Activated CD4-positive, alpha-beta memory T cell treated with anti-CD3 and anti-CD28 coated beads for 36 hours (primary cell): Measurements from ENCODE around the gene UBE2L6. TPM values are rescaled to one million over a fixed set of nuclear protein-coding genes. Genes with fewer than 3 reads are reported as not detected.

Experiments used
- CTCF ChIA-PET: fragments of 350-600 bp; sonication (Branson Sonifier 250); formaldehyde crosslinking; loops from one replicate; lab custom pipeline; 2021; ENCODE audit warnings: antibody characterized with exemption, inconsistent platforms; lab: Charles Lee
- POLR2A ChIA-PET: fragments of 350-600 bp; sonication (Branson Sonifier 250); formaldehyde crosslinking; loops from one replicate; lab custom pipeline; 2021; ENCODE audit warnings: antibody characterized with exemption; lab: Charles Lee
- DNase-seq: peaks from one replicate; pipeline ENCODE4 v3.0.0-alpha.2; 2020
- H3K27ac Mint-ChIP-seq: one replicate; pipeline ENCODE4 v1.8.0; 2021; ENCODE audit warnings: mixed read lengths
- H3K27me3 Mint-ChIP-seq: one replicate; pipeline ENCODE4 v1.8.0; 2021; ENCODE audit warnings: mixed read lengths
- H3K36me3 Mint-ChIP-seq: one replicate; pipeline ENCODE4 v1.8.0; 2021; ENCODE audit warnings: mixed read lengths
- H3K4me1 Mint-ChIP-seq: one replicate; pipeline ENCODE4 v1.8.0; 2021; ENCODE audit warnings: low read depth, mixed read lengths
- H3K4me3 Mint-ChIP-seq: one replicate; pipeline ENCODE4 v1.8.0; 2021; ENCODE audit warnings: mild to moderate bottlenecking, mixed read lengths
- H3K9me3 Mint-ChIP-seq: one replicate; pipeline ENCODE4 v1.8.0; 2021; ENCODE audit warnings: mixed read lengths
- intact Hi-C: fragments of 100-400 bp; cut with micrococcal nuclease; formaldehyde crosslinking; loops from one replicate; pipeline ENCODE4 v1.15.1; 2023
- total RNA-seq, 2 experiments: library from RNA; stranded (reverse); gene quantifications; one replicate each; pipeline ENCODE4 v1.2.3, GENCODE V29; 2021

UBE2L6 gene
- total RNA-seq, 2 experiments from 2014 or later, result 152 to 162 TPM

DNA sequence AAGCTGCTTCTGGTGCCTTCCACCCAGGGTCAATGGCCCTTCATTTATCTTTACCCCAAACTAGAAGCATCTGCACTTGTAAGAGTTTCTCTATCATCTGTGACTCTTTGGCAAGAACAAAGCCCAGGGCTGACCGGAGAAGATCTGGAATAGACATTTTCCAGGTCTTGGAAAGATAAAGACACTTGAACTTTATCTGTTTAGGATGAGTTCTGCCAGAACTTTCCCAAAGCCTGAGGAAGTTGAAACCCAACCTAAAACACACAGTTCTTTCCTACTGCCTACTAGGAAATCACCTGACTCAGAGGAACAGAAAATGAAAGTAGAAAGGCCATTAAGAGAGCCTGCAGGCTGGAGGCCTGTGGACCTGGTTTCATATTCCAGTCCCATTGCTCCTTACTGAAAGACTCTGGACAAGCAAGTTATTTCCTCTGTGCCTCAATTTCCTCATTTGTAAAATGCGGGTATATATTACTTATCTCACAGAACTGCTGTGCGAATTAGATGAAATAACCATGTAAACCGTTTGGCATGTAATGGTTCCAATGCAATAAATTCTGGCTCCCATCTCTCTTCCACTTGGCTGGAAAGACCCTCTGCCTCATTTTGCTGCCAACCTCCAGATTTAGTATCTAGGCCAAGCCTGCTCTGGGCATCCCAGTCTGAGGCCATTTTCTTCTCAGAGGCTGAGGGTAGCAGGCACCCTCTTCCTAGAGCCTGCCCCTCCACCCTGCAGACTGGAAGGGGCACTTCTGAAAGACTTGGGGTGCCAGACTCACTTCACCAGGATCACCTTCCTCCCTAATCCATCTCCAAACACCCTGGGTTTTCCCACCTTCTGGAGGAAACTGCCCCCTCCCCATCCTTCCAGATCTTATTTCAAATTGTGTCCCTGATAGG is 1.2 kb downstream of the UBE2L6 start:
- no peaks in the 10 kb centered on the region for H3K9me3 Mint-ChIP-seq
- DNase-seq, result peak; percentile 45
- H3K4me1 Mint-ChIP-seq, result peaks cover 44% of the 10 kb centered on the region
- POLR2A ChIA-PET, result no interaction called here
- H3K27ac Mint-ChIP-seq, result peak overlapping the region; percentile 98
- no peaks in the 10 kb centered on the region for H3K27me3 Mint-ChIP-seq
- H3K36me3 Mint-ChIP-seq, result peaks cover 20% of the 10 kb centered on the region
- CTCF ChIA-PET, result interaction anchor here (1.0 to 5.9 kb wide), 9 partner anchors 13 to 233 kb away, joined by 3 to 104 read pairs (median 7); no protein-coding TSS in a partner anchor
- intact Hi-C loops, result loop anchor here (1.0 to 5.0 kb wide), 6 partner anchors 36 to 1012 kb away; partner anchors contain the start of genes MED19, P2RX3, SELENOH and SSRP1
- H3K4me3 Mint-ChIP-seq, result peak overlapping the region; percentile 92

DNA sequence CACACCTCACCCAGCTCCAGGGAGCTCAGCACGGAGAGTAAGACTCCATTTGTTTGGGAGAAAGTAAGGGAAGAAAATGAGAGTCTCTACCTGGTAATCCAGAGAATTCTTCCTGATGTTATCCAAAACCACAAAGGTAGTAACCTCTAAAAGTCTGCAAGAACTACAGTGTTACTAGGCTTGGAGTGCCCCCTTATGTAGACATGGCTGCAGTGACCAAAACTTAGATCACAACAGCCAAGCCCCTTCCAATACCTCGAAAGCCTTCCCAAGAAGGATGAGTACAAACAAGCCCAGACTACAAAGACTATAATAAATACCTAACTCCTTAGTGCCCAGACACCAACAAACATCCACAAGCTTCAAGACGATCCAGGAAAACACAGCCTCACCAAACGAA is 4.9 kb downstream of the UBE2L6 start:
- no peaks in the 10 kb centered on the region for H3K9me3 Mint-ChIP-seq
- ChIA-PET POLR2A (no interaction called here), CTCF (interaction anchor here (1.1 to 2.4 kb wide), 2 partner anchors 82 to 105 kb away, joined by 3 to 7 read pairs; no protein-coding TSS in a partner anchor)
- peaks cover 30% of the 10 kb centered on the region for H3K36me3 Mint-ChIP-seq
- H3K4me1 Mint-ChIP-seq, result peaks cover 38% of the 10 kb centered on the region
- intact Hi-C loops, result no loop called here
- no peaks in the 10 kb centered on the region for H3K27me3 Mint-ChIP-seq
- DNase-seq, result no peak
- H3K27ac Mint-ChIP-seq, result peak overlapping the region; percentile 15
- H3K4me3 Mint-ChIP-seq, result no peak overlapping the region

DNA sequence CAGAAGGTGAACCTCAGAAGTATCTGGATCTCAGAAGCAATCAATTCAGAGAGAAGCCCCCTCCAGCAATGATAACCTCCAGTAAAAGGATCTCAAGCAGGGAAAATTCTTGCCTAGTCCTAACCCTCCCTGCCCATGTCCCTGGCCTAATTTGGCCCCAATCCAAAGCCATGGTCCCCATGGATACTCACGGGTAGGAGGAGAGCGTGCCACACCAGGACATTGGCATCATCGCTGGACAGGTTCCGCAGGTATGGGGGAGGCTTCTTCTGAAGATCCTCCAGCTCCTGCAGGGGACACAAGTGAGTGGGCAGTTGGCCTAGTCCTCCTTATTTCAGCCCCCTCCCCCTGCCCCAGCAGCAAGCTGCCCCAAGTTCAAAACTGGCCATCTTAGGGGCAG is 7.3 kb downstream of the UBE2L6 start:
- intact Hi-C loops, result no loop called here
- H3K27ac Mint-ChIP-seq, result no peak overlapping the region

DNA sequence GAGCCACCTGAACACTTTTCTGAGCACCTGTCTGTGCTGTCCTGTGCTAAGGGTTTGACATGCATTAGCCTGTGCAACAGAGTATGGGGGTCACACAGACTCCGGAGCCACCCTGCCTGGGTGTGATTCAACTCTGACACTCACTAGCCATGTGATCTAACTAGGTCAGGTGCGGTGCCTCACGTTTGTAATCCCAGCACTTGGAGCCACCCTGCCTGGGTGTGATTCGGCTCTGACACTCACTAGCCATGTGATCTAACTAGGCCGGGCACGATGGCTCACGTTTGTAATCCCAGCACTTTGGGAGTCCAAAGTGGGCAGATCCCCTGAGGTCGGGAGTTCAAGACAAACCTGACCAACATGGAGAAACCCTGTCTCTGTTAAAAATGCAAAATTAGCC is 11.4 kb downstream of the UBE2L6 start:
- intact Hi-C loops, result no loop called here
- no peak for DNase-seq
- Mint-ChIP-seq H3K9me3 (no peaks in the 10 kb centered on the region), H3K36me3 (peaks cover 47% of the 10 kb centered on the region), H3K27ac (peak overlapping the region; percentile 18), H3K27me3 (no peaks in the 10 kb centered on the region), H3K4me3 (no peak overlapping the region), H3K4me1 (no peaks in the 10 kb centered on the region)
- ChIA-PET CTCF (no interaction called here), POLR2A (no interaction called here)

More for the DNA sequence above, 7.3 kb downstream of the UBE2L6 start:
- Mint-ChIP-seq H3K9me3 (no peaks in the 10 kb centered on the region), H3K4me3 (no peak overlapping the region), H3K27me3 (no peaks in the 10 kb centered on the region), H3K36me3 (peaks cover 29% of the 10 kb centered on the region), H3K4me1 (peaks cover 33% of the 10 kb centered on the region)
- POLR2A ChIA-PET, result no interaction called here
- DNase-seq, result no peak
- CTCF ChIA-PET, result no interaction called here

DNA sequence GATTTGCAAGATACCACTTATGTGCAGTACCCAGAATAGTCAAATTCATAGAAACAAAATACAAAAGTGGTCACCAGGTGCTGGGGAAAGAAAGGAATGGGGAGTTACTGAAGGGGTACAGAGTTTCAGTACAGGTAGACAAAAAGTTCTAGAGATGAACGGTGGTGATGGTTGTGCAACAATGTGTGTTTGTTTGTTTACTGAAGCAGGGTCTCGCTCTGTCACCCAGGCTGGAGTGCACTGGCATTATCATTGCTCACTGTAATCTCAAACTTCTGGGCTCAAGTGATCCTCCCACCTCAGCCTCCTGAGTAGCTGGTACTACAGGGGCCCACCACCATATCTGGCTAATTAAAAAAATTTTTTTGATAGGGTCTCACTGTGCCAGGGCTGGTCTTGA is 12.1 kb downstream of the UBE2L6 start:
- H3K9me3 Mint-ChIP-seq, result no peaks in the 10 kb centered on the region
- H3K27me3 Mint-ChIP-seq, result no peaks in the 10 kb centered on the region
- ChIA-PET CTCF (interaction anchor here (0.9 to 1.4 kb wide), 2 partner anchors 62 to 98 kb away, joined by 3 read pairs; no protein-coding TSS in a partner anchor), POLR2A (no interaction called here)
- H3K27ac Mint-ChIP-seq, result no peak overlapping the region
- no peak overlapping the region for H3K4me3 Mint-ChIP-seq
- DNase-seq, result no peak
- no peaks in the 10 kb centered on the region for H3K4me1 Mint-ChIP-seq
- H3K36me3 Mint-ChIP-seq, result peaks cover 49% of the 10 kb centered on the region
- intact Hi-C loops, result no loop called here

DNA sequence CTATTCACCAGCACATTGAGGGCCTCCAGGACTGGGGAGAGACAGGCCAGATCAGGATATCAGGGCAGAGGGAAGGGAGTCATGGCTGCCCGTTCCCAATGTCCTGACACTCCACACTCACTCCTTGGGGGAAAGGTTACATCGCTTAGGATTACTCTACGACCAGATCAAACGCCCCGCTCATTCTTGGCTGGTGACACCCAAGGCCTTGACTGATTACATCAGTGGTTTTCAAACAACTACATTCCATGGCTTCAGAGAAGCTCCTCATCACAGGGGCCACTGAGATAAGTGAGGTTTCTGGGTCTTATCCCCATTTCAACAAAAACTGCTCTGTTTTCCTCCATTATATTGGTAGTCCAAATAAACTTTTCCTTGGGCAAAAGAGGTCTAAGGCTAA is 15.0 kb downstream of the UBE2L6 start:
- CTCF ChIA-PET, result interaction anchor here (1.1 to 1.4 kb wide), 2 partner anchors 13 to 59 kb away, joined by 3 read pairs; no protein-coding TSS in a partner anchor
- no peaks in the 10 kb centered on the region for H3K9me3 Mint-ChIP-seq
- DNase-seq, result no peak
- intact Hi-C loops, result no loop called here
- no peak overlapping the region for H3K27ac Mint-ChIP-seq
- no peaks in the 10 kb centered on the region for H3K27me3 Mint-ChIP-seq
- POLR2A ChIA-PET, result no interaction called here
- H3K36me3 Mint-ChIP-seq, result peaks cover 50% of the 10 kb centered on the region
- no peaks in the 10 kb centered on the region for H3K4me1 Mint-ChIP-seq
- H3K4me3 Mint-ChIP-seq, result no peak overlapping the region

DNA sequence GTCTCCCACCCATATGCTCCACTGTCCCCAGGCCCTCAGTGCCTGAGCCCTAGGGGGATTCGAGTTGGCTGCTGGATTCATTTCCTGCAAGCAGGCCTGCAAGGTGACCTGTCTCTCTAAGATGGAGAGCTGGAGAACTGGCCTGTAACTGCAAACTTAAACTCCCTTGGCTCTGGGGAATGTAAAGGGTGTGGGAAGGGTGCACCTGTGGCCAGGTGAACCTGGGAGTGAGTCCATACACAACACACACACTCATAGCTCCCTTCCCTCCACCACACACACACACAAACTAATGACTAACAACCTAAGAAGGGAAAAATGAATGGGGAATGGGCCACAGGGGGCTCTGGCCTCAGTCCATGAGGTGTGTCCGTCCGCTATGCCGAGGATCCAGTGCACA is 15.5 kb downstream of the UBE2L6 start:
- POLR2A ChIA-PET, result no interaction called here

DNA sequence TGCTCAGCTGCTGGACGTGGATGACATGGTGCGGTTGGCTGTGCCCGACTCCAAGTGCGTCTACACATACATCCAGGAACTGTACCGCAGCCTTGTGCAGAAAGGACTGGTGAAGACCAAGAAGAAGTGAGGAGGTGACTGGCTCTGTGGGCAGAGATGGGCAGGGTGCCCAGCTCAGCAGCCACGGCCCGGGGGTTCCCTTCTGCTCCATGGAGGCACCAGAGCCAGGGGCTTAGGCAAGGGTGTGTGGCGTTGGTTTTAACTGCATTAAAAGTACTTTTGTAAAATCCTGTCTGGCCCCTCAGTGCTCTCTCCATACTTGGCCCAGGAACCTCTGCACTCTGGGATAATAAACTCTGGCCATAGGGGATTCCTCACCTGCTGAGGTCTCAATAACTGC is 17.5 kb downstream of the UBE2L6 start:
- intact Hi-C loops, result no loop called here
- Mint-ChIP-seq H3K27me3 (no peaks in the 10 kb centered on the region), H3K9me3 (no peaks in the 10 kb centered on the region), H3K4me1 (peaks cover 4% of the 10 kb centered on the region), H3K27ac (no peak overlapping the region), H3K36me3 (peaks cover 46% of the 10 kb centered on the region), H3K4me3 (no peak overlapping the region)
- ChIA-PET POLR2A (no interaction called here), CTCF (interaction anchor here (0.6 to 1.2 kb wide), 3 partner anchors 26 to 94 kb away, joined by 3 to 5 read pairs (median 3); no protein-coding TSS in a partner anchor)
- no peak for DNase-seq

More for the DNA sequence above, 15.5 kb downstream of the UBE2L6 start:
- CTCF ChIA-PET, result interaction anchor here (1.4 kb wide), 1 partner anchor 59 kb away, joined by 3 read pairs; no protein-coding TSS in a partner anchor
- Mint-ChIP-seq H3K4me1 (peaks cover 4% of the 10 kb centered on the region), H3K27ac (no peak overlapping the region), H3K36me3 (peaks cover 50% of the 10 kb centered on the region), H3K9me3 (no peaks in the 10 kb centered on the region), H3K27me3 (no peaks in the 10 kb centered on the region), H3K4me3 (no peak overlapping the region)
- intact Hi-C loops, result no loop called here
- DNase-seq, result no peak

DNA sequence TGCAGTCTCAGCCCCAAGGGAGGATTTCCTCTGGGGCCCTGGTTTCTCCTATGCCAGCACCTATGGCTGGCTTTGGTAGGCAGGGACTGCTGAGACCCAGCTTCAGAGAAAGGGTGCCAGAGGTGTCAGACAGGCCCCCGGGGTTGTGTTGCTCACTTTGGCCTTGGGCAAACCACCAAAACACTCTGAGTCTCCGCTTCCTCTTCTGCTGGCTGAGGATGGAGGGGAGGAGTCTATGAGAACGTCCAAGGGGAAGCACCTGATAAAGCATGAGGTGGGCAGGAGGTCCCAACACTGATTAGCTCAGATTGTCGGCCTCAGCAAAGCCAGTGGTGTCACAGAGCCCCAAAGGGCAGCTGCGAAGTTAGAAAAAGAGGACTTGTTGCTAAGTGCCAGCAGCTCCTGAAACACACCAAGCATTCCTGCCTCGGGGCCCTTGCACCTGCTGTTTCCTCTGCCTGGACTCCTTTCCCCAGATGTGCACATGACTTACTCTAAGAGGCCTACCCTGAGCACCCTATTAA is 19.6 kb downstream of the UBE2L6 start:
- Mint-ChIP-seq H3K4me3 (no peak overlapping the region), H3K36me3 (peaks cover 32% of the 10 kb centered on the region), H3K4me1 (peaks cover 4% of the 10 kb centered on the region), H3K27ac (peak overlapping the region; percentile 67), H3K27me3 (no peaks in the 10 kb centered on the region), H3K9me3 (no peaks in the 10 kb centered on the region)
- no peak for DNase-seq
- POLR2A ChIA-PET, result no interaction called here
- intact Hi-C loops, result no loop called here
- CTCF ChIA-PET, result interaction anchor here (0.8 to 2.9 kb wide), 6 partner anchors 20 to 96 kb away, joined by 3 to 12 read pairs (median 5); partner anchors contain the start of gene UBE2L6

DNA sequence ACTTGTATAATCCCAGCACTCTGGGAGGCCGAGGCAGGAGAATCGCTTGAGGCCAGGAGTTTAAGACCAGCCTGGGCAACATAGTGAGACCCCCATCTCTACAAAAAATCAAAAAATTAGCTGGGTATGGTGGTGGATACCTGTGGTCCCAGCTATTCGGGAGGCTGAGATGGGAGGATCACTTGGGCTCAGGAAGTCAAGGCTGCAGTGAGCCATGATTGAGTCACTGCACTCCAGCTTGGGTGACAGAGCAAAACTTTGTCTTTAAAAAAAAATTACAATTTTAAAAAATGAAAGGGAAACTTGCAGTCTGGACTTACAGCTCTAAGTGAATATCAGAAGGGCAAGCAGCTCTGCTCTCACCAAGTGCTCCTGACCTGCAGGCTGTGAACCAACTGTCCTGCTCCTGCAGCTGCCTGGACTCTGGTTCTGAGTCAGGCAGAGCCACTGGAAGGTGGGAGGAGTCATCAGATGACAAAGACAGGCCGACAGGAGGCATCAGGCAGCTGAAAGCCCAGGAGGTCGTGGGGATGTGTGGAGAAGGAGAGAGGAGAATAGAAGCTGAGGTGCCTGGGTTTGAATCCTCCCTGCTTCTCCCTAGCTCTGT is 20.5 kb downstream of the UBE2L6 start:
- CTCF ChIA-PET, result interaction anchor here (0.9 to 2.9 kb wide), 7 partner anchors 12 to 97 kb away, joined by 3 to 12 read pairs (median 5); partner anchors contain the start of gene UBE2L6
- intact Hi-C loops, result no loop called here
- no peaks in the 10 kb centered on the region for H3K9me3 Mint-ChIP-seq
- POLR2A ChIA-PET, result no interaction called here
- H3K27ac Mint-ChIP-seq, result peak overlapping the region; percentile 67
- DNase-seq, result peak; percentile 30
- no peaks in the 10 kb centered on the region for H3K27me3 Mint-ChIP-seq
- H3K36me3 Mint-ChIP-seq, result peaks cover 23% of the 10 kb centered on the region
- peaks cover 4% of the 10 kb centered on the region for H3K4me1 Mint-ChIP-seq
- H3K4me3 Mint-ChIP-seq, result no peak overlapping the region

DNA sequence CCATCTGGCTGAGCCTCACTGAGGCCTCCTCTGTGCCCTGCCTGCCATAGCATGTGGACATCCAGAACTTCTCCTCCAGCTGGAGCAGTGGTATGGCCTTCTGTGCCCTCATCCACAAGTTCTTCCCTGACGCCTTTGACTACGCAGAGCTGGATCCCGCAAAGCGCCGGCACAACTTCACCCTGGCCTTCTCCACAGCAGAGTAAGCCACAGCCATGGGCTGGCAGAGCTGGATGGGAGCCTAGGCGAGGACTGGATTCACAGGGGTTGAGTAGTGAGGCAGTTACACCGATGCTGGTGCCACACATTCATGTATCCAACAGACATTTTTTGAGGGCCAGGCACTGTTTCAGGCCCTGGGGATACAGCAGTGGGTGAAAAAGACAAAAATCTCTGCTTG is 21.0 kb downstream of the UBE2L6 start:
- peaks cover 21% of the 10 kb centered on the region for H3K36me3 Mint-ChIP-seq
- POLR2A ChIA-PET, result no interaction called here
- H3K4me3 Mint-ChIP-seq, result no peak overlapping the region
- no peak overlapping the region for H3K27ac Mint-ChIP-seq
- CTCF ChIA-PET, result interaction anchor here (0.9 to 2.9 kb wide), 7 partner anchors 13 to 97 kb away, joined by 3 to 12 read pairs (median 5); partner anchors contain the start of gene UBE2L6
- H3K27me3 Mint-ChIP-seq, result no peaks in the 10 kb centered on the region
- H3K4me1 Mint-ChIP-seq, result peaks cover 4% of the 10 kb centered on the region
- intact Hi-C loops, result no loop called here
- no peaks in the 10 kb centered on the region for H3K9me3 Mint-ChIP-seq
- no peak for DNase-seq
